ENCODE results near the gene JAK1.

- TF ChIP-seq, protein P1, sequence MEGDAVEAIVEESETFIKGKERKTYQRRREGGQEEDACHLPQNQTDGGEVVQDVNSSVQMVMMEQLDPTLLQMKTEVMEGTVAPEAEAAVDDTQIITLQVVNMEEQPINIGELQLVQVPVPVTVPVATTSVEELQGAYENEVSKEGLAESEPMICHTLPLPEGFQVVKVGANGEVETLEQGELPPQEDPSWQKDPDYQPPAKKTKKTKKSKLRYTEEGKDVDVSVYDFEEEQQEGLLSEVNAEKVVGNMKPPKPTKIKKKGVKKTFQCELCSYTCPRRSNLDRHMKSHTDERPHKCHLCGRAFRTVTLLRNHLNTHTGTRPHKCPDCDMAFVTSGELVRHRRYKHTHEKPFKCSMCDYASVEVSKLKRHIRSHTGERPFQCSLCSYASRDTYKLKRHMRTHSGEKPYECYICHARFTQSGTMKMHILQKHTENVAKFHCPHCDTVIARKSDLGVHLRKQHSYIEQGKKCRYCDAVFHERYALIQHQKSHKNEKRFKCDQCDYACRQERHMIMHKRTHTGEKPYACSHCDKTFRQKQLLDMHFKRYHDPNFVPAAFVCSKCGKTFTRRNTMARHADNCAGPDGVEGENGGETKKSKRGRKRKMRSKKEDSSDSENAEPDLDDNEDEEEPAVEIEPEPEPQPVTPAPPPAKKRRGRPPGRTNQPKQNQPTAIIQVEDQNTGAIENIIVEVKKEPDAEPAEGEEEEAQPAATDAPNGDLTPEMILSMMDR (IDR thresholded peaks at IDR 0.05): no peak
- TF ChIP-seq POLR2A (IDR thresholded peaks at IDR 0.05) (no peak), POLR2AphosphoS5 (IDR thresholded peaks at IDR 0.05) (no peak)
Observed at GRCh38 chr1:64944913-64945312, 21.4 kb downstream of the JAK1 start.

Data from breast epithelium (tissue), 3 donors.